ENCODE results near the gene ANXA2R.
"Not testable (repeated sequence)": the region's sequence is repeated elsewhere in the genome, so short reads cannot be mapped to it uniquely, and the experiment has no call there.

Gene ANXA2R

DNA sequence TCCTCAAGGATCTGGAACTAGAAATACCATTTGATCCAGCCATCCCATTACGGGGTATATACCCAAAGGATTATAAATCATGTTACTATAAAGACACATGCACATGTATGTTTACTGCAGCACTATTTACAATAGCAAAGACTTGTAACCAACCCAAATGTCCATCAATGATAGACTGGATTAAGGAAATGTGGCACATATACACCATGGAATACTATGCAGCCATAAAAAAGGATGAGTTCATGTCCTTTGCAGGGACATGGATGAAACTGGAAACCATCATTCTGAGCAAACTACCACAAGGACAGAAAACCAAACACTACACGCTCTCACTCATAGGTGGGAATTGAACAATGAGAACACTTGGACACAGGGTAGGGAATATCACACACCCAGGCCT lies 19.9 kb upstream of the ANXA2R start:
- DNase-seq, result not testable (repeated sequence)

DNA sequence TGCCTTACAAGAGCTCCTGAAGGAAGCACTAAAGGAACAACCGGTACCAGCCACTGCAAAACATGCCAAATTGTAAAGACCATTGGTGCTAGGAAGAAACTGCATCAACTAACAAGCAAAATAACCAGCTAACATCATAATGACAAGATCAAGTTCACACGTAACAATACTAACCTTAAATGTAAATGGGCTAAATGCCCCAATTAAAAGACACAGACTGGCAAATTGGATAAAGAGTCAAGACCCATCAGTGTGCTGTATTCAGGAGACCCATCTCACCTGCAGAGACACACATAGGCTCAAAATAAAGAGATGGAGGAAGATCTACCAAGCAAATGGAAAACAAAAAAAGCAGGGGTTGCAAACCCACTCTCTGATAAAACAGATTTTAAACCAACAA lies 15.0 kb upstream of the ANXA2R start:
- DNase-seq, result not testable (repeated sequence)

DNA sequence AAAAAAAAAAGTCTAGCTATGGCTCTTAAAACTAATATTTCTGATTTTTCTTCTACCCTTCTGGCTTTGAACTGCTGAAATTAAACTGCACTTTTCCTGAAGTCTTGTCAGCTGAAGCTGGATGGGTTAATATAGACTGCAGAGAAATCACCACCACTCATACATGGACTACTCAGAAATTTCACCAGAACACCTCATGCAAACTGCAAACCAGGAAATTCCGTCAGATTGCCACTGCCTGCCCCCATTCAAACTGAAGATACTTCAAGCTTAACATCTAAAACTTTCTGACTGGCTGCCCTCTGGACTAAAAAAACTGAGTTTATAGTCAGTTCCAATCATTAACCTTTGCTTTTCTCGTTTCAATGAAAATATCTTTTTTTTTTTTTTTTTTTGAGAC lies 11.6 kb upstream of the ANXA2R start:
- DNase-seq, result no peak

DNA sequence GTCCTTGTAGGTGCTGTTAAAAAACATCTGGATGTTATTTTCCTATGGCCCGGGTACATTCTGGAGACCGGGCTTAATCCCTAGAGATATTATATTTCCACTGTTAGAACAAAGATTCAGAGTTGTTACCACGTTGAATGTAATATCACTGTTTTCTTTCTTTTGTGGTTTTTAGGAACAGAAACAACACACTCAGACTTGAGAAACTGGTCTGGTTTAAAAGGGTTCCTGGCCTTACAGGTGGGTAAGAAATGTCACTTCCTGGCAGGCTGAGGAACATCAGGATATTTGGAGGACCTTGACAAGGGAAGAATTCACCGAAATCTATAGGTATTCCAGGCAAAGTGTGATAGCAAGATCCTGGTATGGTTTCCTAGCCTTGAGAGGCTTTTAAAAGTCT lies 10.3 kb upstream of the ANXA2R start:
- no peak for DNase-seq

DNA sequence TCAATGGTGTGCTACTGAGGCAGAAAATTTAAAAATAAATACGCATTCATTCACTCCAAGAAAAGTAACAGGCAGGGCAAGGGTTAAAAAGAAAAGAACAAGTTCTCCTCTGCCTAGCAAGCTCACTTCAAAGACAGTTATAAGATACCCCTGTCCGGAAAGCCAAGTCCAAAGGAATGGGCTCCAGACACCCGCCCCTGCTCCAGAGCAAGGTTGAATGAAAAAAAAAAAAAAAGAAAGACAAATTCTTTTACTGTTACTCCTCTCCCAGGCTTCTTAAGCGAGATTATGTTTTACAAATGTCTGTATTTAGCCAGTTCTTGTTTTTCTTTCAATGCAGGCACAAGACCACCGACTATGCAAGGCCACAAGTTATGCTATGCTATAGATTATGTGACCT lies 9.1 kb upstream of the ANXA2R start:
- no peak for DNase-seq

DNA sequence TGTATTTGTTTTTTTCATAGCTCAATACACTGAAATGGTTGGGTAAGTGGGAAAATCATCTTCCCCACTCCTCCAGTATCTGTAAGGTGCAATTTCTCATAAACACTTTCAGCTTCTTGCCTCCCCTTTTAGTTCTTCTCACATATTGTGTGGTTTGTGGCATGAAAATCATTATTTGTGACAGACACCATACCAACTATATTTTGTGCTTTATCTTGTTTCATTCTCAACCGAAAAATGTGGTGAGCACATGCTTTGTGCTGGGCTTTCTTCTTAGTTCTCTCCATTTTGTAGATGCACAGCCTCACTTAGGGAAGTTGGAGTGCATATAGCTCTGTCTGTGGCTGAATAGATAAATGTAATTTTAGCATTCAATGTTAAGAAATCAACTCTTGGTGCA lies 6.4 kb upstream of the ANXA2R start:
- DNase-seq, result no peak

DNA sequence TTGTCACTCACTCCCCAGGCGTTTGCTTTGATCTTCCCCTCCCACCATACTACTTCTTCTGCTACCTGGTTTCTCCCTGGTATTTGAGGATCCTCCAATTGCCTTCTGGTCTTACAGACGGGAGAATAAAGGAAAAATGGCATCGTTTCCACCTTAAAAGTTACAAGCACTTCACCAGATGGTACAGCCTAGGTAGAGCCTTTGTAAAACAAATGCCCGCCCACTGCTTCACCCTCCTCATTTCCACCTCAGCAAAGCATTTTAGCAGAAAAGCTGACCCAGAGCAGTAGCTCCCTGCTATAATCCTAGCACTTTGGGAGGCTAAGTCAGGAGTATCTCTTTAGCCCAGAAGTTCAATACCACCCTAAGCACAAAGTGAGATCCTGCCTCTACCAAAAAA lies 5.1 kb upstream of the ANXA2R start:
- DNase-seq, result no peak

DNA sequence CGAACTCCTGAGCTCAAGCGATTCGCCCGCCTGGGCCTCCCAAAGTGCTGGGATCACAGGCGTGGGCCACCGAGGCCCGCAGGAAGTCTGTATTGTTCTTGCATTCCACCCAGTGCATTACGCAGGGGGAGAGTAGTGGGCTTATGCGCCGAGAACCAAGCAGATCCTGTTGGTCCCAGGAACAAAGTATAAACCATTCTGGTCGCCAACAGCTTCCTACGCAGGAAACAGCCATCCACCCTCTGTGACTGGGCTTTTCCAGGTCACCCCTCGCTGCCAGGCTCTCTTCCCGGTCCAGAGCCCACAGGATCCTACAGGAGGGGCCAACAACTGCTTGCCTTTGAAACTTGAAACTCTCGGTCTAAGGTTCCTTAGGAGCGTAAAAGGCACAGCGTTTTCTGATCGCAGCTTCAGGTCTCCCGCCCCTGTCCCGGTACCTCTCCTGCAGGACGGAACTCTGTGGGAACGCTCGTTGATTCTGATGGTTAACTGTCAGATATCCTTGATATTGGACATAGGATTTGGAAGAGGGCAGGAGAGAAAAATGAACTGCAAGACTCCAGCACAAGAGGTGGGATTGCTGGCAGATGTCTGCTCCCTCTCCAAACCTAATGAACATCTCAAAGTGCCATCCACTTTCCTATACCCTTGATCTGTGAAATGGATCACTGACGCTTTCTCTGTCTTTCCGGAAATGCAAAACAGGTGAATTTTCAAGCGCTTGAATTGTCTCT lies 4.2 kb upstream of the ANXA2R start:
- DNase-seq, result no peak

DNA sequence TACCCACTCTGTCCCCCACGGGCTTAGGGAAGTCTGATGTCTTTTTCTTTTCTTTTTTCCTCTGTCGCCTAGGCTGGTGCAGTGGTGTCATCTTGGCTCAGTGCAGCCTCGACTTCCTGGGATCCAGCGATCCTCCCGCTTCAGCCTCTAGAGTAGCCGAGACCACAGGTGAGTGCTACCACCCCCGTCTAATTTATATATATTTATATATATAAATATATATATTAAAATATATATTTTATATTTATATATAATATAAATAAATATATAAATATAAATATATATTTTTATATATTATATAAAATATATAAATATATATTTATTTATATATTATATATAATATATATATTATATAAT lies 3.3 kb upstream of the ANXA2R start:
- DNase-seq, result no peak

DNA sequence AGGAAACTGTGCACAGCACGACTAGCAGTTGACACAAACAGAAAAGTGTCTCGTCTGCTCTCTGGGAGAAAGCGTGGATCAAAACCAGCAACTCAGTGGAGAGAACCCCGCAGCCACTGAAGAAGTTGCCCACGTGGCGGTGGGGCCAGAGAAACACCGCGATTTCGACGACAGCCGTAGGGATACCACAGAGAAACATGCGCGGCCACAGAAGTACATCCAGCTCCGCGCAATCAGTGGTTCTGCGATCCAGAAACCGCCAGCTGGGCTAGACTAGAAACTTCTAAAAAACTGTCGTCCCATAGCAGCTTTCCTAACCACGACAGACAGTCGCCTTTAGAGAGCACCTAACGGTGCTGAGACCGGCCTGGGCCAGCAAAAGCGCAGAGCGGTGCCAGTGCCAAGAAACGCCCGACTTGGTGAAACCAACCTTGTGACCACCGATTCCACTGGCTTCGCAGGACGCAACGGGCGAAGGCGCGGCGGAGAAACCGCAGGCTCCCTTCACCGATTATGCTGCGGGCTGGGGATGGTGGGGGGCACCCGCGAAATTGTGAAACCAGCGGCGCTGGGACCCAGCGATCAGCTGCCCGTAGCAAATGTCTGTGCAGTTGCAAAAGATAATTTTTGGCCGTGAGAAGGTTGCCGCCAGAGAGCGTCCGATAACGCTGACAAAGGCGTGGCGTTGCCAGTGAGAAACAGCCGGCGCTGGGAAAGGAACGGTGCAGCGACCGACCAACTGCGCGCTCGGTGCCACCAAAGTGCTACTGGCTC lies 2.7 kb upstream of the ANXA2R start:
- peak; percentile 62 for DNase-seq

DNA sequence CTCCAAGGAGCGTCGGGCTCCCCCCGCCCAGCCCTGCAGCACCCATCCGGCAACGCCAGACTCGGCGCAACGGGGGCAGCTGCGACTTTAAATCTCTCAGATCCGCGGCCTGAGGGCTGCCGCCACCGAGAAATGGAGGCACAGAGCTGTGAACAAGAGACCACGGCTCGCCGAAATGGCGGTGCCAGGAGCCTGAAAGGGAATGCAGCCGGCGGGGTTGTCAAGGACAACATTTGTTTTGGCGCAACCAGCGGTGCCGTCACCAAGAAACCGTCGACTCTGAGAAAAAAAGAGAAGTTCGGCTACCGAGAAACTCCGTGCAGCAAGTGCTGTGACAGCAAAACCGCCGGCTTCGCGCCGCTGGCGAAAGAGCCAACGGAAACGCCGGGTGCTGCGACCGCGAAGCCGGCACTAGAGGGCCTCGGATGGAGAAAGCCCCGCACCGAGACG lies 2.1 kb upstream of the ANXA2R start:
- DNase-seq, result peak; percentile 90

DNA sequence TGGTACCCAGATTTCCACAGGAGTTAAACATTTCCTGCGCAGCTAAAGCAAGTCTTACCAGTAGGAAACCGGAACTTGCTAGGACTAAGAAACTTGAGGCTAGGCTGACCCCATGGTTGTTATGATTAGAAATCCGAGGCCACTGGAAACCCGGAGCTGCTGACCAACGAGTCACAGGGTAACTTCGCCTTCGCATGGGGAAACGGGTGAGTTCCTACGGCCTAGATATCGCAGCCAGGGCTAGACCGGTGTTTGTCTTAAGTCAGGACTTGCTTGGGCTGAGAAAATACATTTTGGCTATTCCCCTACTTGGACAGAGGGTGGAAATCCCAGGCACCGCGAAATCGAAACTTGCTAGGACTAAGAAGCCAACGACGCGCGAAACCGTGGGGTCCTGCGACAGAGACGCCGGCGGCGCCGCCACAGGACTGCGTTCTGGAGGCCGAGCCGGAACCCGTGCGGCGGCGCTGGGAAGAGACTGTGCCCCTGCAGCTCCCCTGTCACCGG lies 1.6 kb upstream of the ANXA2R start:
- DNase-seq, result no peak

DNA sequence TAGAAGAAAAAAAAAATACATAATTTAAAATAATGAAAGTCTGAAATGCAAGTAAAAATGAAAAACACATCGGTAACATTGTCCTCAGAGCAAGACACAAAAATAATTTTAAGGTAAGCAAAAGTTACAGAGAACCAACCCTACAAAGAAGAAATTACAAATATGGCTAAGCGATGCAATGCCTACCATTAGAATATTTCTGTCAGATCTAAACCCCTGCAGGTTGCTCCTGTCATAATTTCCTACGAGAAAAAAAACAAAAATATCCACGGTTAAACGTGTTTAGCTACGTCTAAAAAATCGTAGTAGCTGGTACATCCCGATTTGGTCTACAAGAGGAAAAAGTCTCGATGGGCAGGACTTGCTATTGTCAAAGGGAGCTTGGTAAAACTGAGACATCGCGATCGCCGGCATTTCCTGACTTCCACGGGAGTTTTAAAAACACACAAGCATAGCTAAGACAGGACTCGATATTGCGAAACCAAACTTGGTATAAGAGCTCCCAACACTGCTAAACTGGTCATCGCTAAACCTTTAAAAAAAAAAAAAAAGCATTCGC lies 1.1 kb upstream of the ANXA2R start:
- peak; percentile 60 for DNase-seq

DNA sequence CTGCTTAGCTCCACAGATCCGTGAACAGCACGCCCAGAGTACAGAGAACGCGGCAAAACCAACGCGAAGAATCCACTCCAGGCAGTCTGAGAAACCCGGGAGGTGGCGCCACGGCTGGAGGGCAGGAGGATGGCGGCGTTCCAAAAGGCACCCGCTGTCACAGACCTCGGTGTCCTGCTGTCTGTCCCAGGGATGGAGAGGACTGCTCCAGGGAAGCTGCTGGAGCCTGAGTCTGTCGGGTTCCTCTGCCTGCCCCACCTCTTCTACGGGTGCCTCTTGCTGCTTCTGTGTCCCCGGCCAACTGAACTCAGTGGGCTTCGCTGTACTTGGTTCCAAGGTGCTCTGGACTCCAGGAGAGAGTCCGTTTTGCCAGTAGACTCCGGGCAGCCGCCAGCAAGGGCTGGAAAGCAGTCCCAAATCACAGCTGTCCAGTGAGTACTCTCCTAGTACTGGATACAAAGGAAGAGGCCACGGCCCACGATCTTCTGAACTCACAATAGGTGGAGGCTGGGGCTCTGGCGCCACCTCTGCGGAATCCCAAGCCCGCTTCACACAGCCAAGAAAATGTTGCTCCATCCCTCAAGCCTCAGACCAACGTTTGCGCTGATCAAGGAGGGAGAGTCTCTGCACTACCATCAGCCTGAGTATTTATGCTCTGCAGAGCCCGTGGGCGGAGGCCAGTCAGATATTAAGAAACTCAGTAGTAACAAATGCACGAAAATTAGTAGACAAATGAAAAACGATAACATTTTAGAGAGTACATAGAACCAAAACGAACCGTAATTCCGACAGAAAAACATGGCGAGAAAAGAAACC lies 440 bp downstream of the ANXA2R start:
- DNase-seq, result peak; percentile 71

DNA sequence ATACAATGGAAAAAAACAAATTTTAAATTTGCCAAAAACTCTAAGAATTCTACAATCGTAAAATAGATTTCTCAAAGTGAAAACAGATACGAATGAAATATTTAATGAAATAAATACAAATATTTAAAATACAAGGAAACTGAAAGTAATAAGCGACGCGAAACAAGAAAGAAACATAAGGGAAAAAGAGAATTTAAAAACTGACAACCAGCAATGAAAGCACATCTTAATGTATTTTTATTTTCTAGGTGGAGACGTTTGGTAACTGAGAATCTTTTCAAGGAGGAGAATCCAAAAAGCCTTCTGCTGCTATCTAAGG lies 1.0 kb downstream of the ANXA2R start:
- DNase-seq, result no peak

DNA sequence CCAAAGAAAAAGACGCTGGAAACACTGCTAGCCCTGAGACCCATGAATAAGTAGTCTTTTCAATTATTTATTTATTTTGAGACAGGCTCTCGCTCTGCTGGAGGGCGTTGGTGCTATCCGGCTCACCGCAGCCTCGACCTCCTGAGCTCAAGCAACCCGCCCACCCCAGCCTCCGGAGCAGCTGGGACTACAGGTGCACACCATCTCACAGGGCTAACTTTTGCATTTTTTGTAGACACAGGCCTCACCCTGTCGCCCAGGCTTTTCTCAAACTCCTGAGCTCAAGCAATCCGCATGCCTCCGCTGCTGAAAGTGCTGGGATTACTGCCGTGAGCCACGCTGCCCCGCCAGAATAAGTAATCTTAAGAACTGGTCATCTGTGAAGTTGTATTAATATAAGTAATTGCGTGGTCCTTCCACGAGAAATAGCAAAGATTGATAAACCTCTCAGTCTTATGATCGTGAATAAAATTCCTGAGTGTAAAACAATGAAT lies 1.6 kb downstream of the ANXA2R start:
- peak; percentile 41 for DNase-seq

DNA sequence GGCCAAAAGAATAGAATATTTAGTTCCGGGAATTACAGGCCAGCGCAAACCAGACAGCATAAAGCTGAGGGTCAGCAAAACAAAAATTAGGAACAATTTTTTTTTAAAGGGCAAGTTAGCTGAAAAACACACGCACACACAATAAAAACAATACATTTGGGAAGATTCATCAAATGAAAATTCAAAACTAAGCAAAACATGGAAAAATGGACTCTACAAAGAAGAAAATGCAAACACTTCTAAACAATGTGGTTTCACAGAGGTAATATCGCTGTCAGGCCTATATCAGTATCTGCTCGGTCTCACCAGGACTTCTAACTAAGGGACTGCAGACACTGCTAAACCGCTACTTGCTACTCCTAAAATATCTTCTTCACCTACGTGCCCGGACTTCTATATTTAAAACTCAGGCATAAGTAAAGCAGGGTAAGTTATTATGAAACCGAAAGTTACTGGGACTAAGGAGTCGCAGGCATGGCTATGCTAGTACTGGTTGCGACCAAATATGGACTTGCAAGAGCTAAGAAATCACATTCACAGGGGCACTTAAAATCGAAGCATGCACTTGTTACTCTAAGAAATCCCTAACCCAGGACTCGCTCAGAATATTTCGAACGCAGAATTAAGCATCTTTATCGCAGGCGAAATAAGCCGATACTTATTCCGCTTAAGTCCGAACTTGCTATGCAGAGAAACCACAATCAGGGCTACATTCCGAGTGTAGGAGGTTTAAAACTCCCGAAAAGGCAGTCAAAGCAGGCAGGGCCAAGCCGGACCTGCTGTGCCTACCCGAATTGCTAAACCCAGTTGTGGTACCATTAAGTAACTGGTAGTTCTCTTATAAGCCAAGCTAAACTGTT lies 2.3 kb downstream of the ANXA2R start:
- peak; percentile 68 for DNase-seq

DNA sequence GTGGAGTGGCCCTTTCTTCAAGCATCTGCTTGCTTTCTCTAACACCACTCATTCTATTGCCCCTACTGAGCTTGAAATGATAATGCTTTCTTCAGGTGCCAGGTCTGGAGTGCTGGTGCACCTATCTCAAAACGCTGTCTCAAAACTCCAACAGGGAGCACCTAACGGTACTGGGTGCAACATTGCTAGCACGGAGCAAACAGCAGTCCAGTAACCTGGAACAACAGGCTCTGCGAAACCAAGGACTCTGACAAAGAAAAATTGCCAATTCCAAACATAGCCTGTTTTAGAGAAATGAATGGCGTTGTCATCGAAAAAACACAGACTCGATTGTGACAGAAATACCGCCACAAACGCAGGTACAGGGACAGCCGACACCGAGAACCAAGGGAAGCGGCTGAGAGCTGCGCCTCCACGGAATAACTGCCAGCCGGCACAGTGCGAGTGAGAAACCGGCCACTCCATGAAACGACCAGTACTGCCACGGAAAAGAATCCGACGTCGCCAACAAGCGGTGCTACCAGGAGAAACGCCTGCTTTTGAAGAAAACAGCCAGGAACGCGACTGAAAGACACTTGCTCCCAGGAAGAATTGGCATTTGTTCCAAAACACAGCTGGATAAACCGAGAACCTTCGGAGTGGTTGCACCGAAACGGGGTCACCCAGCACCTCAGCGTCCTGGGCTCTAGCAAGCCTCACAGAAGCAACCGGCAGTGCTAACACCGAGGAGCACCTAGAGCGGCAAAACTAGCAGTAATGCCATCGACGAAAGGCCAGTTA lies 3.1 kb downstream of the ANXA2R start:
- DNase-seq, result no peak

DNA sequence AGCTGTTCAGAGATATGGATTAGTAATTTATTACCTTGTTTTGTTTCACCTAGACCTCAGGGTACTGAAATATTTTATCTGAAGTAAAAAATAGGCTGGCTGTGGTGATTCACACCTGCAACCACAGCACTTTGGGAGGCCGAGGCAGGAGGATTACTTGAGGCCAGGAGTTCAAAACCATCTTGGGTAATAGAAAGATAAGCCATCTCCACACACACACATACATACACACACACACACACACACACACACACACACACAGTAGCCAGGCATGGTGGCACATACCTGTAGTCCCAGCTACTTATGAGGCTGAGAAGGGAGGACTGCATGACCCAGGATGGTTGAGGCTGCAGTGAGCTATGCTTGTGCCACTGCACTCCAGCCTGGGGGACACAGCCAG lies 3.7 kb downstream of the ANXA2R start:
- DNase-seq, result no peak

DNA sequence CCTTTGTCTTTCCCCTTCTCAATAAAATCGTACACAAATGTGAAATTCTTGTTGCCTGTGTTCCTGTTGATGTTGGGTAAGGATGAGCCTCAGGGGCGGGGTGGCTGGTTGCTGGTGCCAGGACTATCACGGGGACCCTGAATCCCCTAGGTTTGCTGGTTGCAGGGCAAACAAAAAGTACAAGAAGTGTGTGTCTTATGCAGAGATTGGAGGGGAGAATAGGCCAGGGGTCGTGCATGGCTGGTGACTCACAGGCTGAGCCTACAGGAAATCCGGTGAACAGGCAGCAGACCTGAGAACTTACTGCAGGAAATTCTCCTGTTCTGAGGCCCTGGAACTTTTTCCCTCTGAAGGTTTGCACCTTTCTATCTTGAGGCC lies 5.5 kb downstream of the ANXA2R start:
- no peak for DNase-seq
